ENCODE data around the gene AP2B1.

DNA sequence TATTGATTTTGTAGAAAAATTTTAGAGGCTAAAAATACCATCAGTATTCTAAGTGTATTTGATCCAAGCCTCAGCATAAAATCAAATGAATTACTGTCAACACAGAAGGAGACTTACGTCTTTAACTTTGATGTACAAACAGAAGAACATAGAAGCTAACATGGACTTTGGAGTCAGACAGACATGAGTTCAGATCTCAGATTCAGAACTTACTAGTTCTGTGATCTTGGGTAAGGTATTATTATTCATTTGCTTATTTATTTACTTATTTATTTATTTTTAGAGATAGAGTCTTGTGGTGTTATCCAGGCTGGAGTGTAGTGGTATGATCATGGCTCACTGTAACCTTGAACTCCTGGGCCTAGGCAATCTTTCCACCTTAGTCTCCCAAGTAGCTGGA is 45.7 kb upstream of the AP2B1 start:
- TF ChIP-seq, protein P1, sequence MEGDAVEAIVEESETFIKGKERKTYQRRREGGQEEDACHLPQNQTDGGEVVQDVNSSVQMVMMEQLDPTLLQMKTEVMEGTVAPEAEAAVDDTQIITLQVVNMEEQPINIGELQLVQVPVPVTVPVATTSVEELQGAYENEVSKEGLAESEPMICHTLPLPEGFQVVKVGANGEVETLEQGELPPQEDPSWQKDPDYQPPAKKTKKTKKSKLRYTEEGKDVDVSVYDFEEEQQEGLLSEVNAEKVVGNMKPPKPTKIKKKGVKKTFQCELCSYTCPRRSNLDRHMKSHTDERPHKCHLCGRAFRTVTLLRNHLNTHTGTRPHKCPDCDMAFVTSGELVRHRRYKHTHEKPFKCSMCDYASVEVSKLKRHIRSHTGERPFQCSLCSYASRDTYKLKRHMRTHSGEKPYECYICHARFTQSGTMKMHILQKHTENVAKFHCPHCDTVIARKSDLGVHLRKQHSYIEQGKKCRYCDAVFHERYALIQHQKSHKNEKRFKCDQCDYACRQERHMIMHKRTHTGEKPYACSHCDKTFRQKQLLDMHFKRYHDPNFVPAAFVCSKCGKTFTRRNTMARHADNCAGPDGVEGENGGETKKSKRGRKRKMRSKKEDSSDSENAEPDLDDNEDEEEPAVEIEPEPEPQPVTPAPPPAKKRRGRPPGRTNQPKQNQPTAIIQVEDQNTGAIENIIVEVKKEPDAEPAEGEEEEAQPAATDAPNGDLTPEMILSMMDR (IDR thresholded peaks at IDR 0.05), result no peak
- no peak for TF ChIP-seq POLR2A (IDR thresholded peaks at IDR 0.05)

All from esophagus squamous epithelium (tissue), 4 donors.